H9 (cell line): Measurements from ENCODE around the gene RIC1. TPM values are rescaled to one million over a fixed set of nuclear protein-coding genes. Genes with fewer than 3 reads are reported as not detected.

Experiments
- DNase-seq: peaks from one replicate; pipeline ENCODE4 v3.0.0-alpha.2; 2017
- H2AFZ ChIP-seq: one replicate; pipeline ENCODE4 v1.6.1; 2013; ENCODE audit warnings: mild to moderate bottlenecking, low read length, control low read depth, moderate library complexity
- H2AK5ac ChIP-seq: 2 replicates; pipeline ENCODE4 v1.6.1; 2013; ENCODE audit warnings: low read length, control low read depth, mixed read lengths; ENCODE audit not compliant: insufficient read length
- H2BK120ac ChIP-seq: one replicate; pipeline ENCODE4 v1.6.1; 2013; ENCODE audit warnings: low read depth, mild to moderate bottlenecking, low read length, control low read depth, inconsistent platforms; ENCODE audit not compliant: poor library complexity, severe bottlenecking
- H2BK12ac ChIP-seq: 2 replicates; pipeline ENCODE4 v1.6.1; 2013; ENCODE audit warnings: low read length, control low read depth, mixed read lengths, low read depth; ENCODE audit not compliant: insufficient read length
- H2BK15ac ChIP-seq: 2 replicates; pipeline ENCODE4 v1.6.1; 2013; ENCODE audit warnings: low read depth, low read length, control low read depth
- H2BK20ac ChIP-seq: one replicate; pipeline ENCODE4 v1.6.1; 2013; ENCODE audit warnings: low read depth, mild to moderate bottlenecking, low read length, control low read depth, inconsistent platforms; ENCODE audit not compliant: poor library complexity, severe bottlenecking
- H2BK5ac ChIP-seq: 2 replicates; pipeline ENCODE4 v1.6.1; 2013; ENCODE audit warnings: low read length, control low read depth, mixed read lengths; ENCODE audit not compliant: insufficient read length
- H3K14ac ChIP-seq: 2 replicates; pipeline ENCODE4 v1.6.1; 2013; ENCODE audit warnings: low read length, control low read depth; ENCODE audit not compliant: insufficient read depth
- H3K18ac ChIP-seq: 2 replicates; pipeline ENCODE4 v1.6.1; 2013; ENCODE audit warnings: low read depth, mild to moderate bottlenecking, mixed read lengths, low read length, control low read depth; ENCODE audit not compliant: insufficient read length
- H3K23ac ChIP-seq: 2 replicates; pipeline ENCODE4 v1.6.1; 2013; ENCODE audit warnings: low read length, control low read depth, mixed read lengths, low read depth; ENCODE audit not compliant: insufficient read length
- H3K23me2 ChIP-seq: 2 replicates; pipeline ENCODE4 v1.6.1; 2013; ENCODE audit warnings: low read depth, mild to moderate bottlenecking, mixed read lengths, low read length, control low read depth; ENCODE audit not compliant: insufficient read length, poor library complexity, severe bottlenecking
- H3K27ac ChIP-seq: 2 replicates; pipeline ENCODE4 v1.5.1; 2013; ENCODE audit warnings: low read length, control low read depth, mixed read lengths, low read depth; ENCODE audit not compliant: insufficient read length
- H3K27me3 ChIP-seq: 2 replicates; pipeline ENCODE4 v1.6.1; 2013; ENCODE audit warnings: low read length, control low read depth, inconsistent platforms; ENCODE audit not compliant: insufficient read depth
- H3K4ac ChIP-seq: 2 replicates; pipeline ENCODE4 v1.6.1; 2013; ENCODE audit warnings: low read depth, mild to moderate bottlenecking, control low read depth, inconsistent platforms, low read length, moderate library complexity
- H3K4me1 ChIP-seq: 2 replicates; pipeline ENCODE4 v1.6.1; 2013; ENCODE audit warnings: low read length, control low read depth, inconsistent platforms; ENCODE audit not compliant: insufficient read depth
- H3K4me2 ChIP-seq: 2 replicates; pipeline ENCODE4 v1.6.1; 2013; ENCODE audit warnings: low read length, control low read depth, mixed read lengths; ENCODE audit not compliant: insufficient read length, insufficient read depth
- H3K56ac ChIP-seq: 2 replicates; pipeline ENCODE4 v1.6.1; 2013; ENCODE audit warnings: low read depth, mild to moderate bottlenecking, mixed read lengths, low read length, control low read depth; ENCODE audit not compliant: insufficient read length
- H3K79me1 ChIP-seq: 2 replicates; pipeline ENCODE4 v1.6.1; 2013; ENCODE audit warnings: low read depth, mild to moderate bottlenecking, moderate library complexity, low read length, control low read depth, inconsistent platforms; ENCODE audit not compliant: insufficient read depth, poor library complexity, severe bottlenecking
- H3K79me2 ChIP-seq: 2 replicates; pipeline ENCODE4 v1.6.1; 2013; ENCODE audit warnings: low read length, control low read depth, inconsistent platforms; ENCODE audit not compliant: insufficient read depth
- H3K9ac ChIP-seq: 2 replicates; pipeline ENCODE4 v1.6.1; 2013; ENCODE audit warnings: low read length, control low read depth, mixed read lengths; ENCODE audit not compliant: insufficient read length; ENCODE audit errors: extremely low read depth
- H3K9me3 ChIP-seq: one replicate; pipeline ENCODE4 v1.6.1; 2013; ENCODE audit warnings: low read depth, low read length, inconsistent platforms; ENCODE audit not compliant: control insufficient read depth
- H3T11ph ChIP-seq: one replicate; pipeline ENCODE4 v1.6.1; 2013; ENCODE audit warnings: mild to moderate bottlenecking, low read length, control low read depth, inconsistent platforms
- H4K20me1 ChIP-seq: one replicate; pipeline ENCODE4 v1.6.1; 2013; ENCODE audit not compliant: control insufficient read depth, insufficient read length, insufficient read depth
- H4K5ac ChIP-seq: 2 replicates; pipeline ENCODE4 v1.6.1; 2013; ENCODE audit warnings: low read depth, mild to moderate bottlenecking, mixed read lengths, low read length, control low read depth; ENCODE audit not compliant: insufficient read length
- H4K8ac ChIP-seq: replicated peaks from 2 replicates; pipeline ENCODE4 v1.6.1; 2013; ENCODE audit warnings: low read length, control low read depth, mixed read lengths, low read depth; ENCODE audit not compliant: insufficient read length
- H4K91ac ChIP-seq: 2 replicates; pipeline ENCODE4 v1.6.1; 2013; ENCODE audit warnings: low read depth, mild to moderate bottlenecking, moderate library complexity, mixed read lengths, low read length, control low read depth; ENCODE audit not compliant: insufficient read length
- H3K27ac Mint-ChIP-seq, 3 experiments: 2 replicates in 2 of 3; 3 replicates in 1 of 3; pipeline ENCODE4 v1.8.0; 2020 to 2021; ENCODE audit warnings: mixed read lengths in 3 of 3, mild to moderate bottlenecking in 1 of 3, moderate library complexity in 1 of 3
- H3K27me3 Mint-ChIP-seq: 2 replicates; pipeline ENCODE4 v1.8.0; 2021; ENCODE audit warnings: low read depth, mild to moderate bottlenecking, moderate library complexity, mixed read lengths
- H3K36me3 Mint-ChIP-seq, 3 experiments: 2 replicates in 2 of 3; 3 replicates in 1 of 3; pipeline ENCODE4 v1.8.0; 2020 to 2021; ENCODE audit warnings: low read depth in 3 of 3, mixed read lengths in 3 of 3; ENCODE audit not compliant: insufficient read depth in 1 of 3
- H3K4me1 Mint-ChIP-seq, 2 experiments: 2 replicates each; pipeline ENCODE4 v1.8.0; 2020; ENCODE audit warnings: mixed read lengths in 2 of 2
- H3K4me3 Mint-ChIP-seq, 2 experiments: 2 replicates in 1 of 2; 3 replicates in 1 of 2; pipeline ENCODE4 v1.8.0; 2020 to 2021; ENCODE audit warnings: mild to moderate bottlenecking in 2 of 2, mixed read lengths in 2 of 2, moderate library complexity in 1 of 2
- H3K9me3 Mint-ChIP-seq, 2 experiments: 2 replicates in 1 of 2; 3 replicates in 1 of 2; pipeline ENCODE4 v1.8.0; 2020; ENCODE audit warnings: mild to moderate bottlenecking in 2 of 2, mixed read lengths in 2 of 2, moderate library complexity in 1 of 2
- CTCF ChIP-seq: fragments of 200-600 bp; sonication (generic); conservative IDR thresholded peaks from 3 replicates; pipeline ENCODE4 v1.8.0; 2021; ENCODE audit warnings: antibody characterized with exemption, mild to moderate bottlenecking
- WGBS: extraction: QIAGEN DNeasy Blood & Tissue Kit; methylation state at CpG from one replicate; pipeline ENCODE4 v1.1.7; 2013; ENCODE audit warnings: missing lambda C conversion rate, low lambda C conversion rate, mixed read lengths; ENCODE audit not compliant: insufficient read length; ENCODE audit errors: extremely low coverage; 5-methylcytosine and 5-hydroxymethylcytosine counted together
- total RNA-seq: library from RNA; stranded (reverse); gene quantifications from 2 replicates; pipeline ENCODE4 v1.2.1, GENCODE V29; 2021

The RIC1 gene
- total RNA-seq, 1 experiment from 2014 or later = 13.7 TPM

GRCh38 chr9:5642170-5642569 lies 13.3 kb downstream of the RIC1 start:
- no peak overlapping the region for H3K4me2 ChIP-seq

More at GRCh38 chr9:5642170-5642569, 13.3 kb downstream of the RIC1 start:
- Histone ChIP-seq H3K56ac (no peak overlapping the region), H3T11ph (no peak overlapping the region), H3K4me1 (no peaks in the 10 kb centered on the region), H4K5ac (no peak overlapping the region), H3K79me2 (peaks cover 25% of the 10 kb centered on the region; the same call in 1 of the 2 replicates), H3K23me2 (no peaks in the 10 kb centered on the region), H3K14ac (no peak overlapping the region; the same call in 1 of the 2 replicates), H3K23ac (no peak overlapping the region), H2BK5ac (no peak overlapping the region), H4K91ac (no peak overlapping the region), H3K27me3 (no peaks in the 10 kb centered on the region), H2BK120ac (no peak overlapping the region), H3K27ac (no peak overlapping the region), H2BK15ac (no peak overlapping the region), H4K8ac (no peak overlapping the region), H3K4ac (no peak overlapping the region), H3K9ac (no peak overlapping the region), H3K18ac (no peak overlapping the region), H2BK20ac (no peak overlapping the region), H3K9me3 (no peaks in the 10 kb centered on the region), H4K20me1 (no peaks in the 10 kb centered on the region), H2AK5ac (no peak overlapping the region), H3K79me1 (no peaks in the 10 kb centered on the region), H2AFZ (no peak overlapping the region), H2BK12ac (no peak overlapping the region)
- Mint-ChIP-seq H3K4me3 (no peak overlapping the region), H3K36me3 (peaks cover 0 to 8% (median 7%) of the 10 kb centered on the region in 3 experiments; a peak in 5 of 7 replicates), H3K9me3 (peaks cover 0 to 4% of the 10 kb centered on the region in 2 experiments; a peak in 2 of 5 replicates), H3K27me3 (no peaks in the 10 kb centered on the region), H3K27ac (no peak overlapping the region), H3K4me1 (peaks cover 2 to 4% of the 10 kb centered on the region in 2 experiments; a peak in 2 of 4 replicates)
- no peak for TF ChIP-seq CTCF
- DNase-seq = no peak
- no CpG with 5 or more reads among the region's 2 CpGs for WGBS
